HG02885 (cell line): ENCODE measurements around the gene HS3ST3B1.

ENCODE experiments used
- ATAC-seq: cut with Tn5 transposase; IDR thresholded peaks from one replicate; pipeline ENCODE4 v1.9.1; 2021; ENCODE audit warnings: mild to moderate bottlenecking; ENCODE audit not compliant: unreplicated experiment, poor library complexity

HS3ST3B1 gene

GRCh38 chr17:14302431-14303099, 1.7 kb downstream of the HS3ST3B1 start:
- peak; percentile 70 for ATAC-seq

DNA sequence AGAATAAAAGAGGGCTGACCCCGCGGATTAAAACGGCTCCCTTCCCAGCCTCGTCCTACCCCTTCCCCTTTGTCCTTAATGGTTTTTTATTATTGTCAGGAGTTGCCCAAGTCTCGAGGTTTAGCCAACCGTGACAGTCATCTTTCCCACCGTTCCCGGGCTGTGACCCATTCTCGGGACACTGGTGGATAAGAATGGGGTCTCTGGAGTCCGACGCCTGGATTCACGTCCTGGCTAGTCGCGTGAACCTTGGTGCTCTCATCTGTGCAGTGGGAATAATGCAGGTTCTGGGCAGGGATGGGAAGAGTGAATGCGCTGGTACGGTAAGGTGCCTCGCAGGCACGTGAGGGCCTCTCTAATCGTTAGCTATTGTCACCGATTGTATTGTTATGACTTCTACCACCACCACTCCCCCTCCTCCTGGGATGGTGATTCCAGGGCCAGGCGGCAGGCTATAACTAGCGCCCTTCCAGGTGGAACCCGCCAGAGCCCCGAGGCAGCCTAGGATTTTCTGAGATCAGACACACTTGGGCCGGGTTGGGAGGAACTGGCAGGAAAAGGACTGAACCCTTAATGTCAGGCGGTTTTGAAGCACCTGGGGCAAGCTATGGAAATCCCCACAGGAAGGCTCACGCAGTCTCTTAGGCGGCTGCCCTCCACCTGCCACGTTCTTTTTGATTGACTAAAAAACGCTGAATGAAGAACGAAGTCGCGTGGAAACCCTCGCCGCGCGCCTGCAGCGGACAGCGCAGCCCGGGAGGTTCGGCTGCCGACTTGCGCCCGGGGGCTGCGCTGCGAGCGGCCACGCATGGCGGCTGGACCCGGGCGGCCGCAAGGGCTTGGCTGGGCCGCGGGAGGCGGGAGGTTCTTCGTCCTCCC, 2.7 kb downstream of the HS3ST3B1 start:
- no peak for ATAC-seq

DNA sequence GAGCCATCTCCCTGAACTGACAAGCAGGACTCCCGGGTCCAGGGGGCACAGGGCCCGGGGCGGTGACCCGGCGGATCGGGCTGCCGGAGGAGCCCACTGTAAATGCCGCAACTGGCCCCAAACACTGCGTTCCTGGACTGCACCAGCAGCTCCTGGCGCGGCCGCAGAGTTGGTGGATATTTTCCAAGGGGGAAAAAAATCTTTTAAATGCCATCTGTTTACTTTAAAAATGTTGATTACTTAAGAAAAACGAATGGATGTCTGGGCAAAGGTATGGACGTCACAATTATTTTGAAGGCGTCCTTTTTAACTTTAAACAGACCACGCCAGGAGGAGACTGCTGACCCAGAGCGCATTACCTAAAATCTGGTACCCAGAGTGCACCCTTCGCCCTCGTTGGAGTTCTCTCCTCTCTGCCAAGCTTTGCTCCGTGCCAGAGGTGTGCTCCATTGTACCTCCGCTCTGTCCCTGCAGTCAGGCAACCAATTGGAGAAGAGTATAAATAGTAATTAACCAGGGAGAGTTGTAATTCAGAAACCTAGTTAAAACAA, 3.4 kb downstream of the HS3ST3B1 start:
- no peak for ATAC-seq

- ATAC-seq = no peak
These were observed 4.1 kb downstream of the HS3ST3B1 start for GRCh38 chr17:14304773-14305517.

GRCh38 chr17:14305785-14306496, 5.1 kb downstream of the HS3ST3B1 start:
- no peak for ATAC-seq

GRCh38 chr17:14306596-14306995, 5.7 kb downstream of the HS3ST3B1 start:
- ATAC-seq = no peak

- ATAC-seq = no peak
These were observed 6.7 kb downstream of the HS3ST3B1 start for GRCh38 chr17:14307560-14308024.

- ATAC-seq = no peak
These were observed 7.7 kb downstream of the HS3ST3B1 start for GRCh38 chr17:14308636-14308964.

GRCh38 chr17:14308965-14309879, 8.3 kb downstream of the HS3ST3B1 start:
- peak; percentile 93 for ATAC-seq

DNA sequence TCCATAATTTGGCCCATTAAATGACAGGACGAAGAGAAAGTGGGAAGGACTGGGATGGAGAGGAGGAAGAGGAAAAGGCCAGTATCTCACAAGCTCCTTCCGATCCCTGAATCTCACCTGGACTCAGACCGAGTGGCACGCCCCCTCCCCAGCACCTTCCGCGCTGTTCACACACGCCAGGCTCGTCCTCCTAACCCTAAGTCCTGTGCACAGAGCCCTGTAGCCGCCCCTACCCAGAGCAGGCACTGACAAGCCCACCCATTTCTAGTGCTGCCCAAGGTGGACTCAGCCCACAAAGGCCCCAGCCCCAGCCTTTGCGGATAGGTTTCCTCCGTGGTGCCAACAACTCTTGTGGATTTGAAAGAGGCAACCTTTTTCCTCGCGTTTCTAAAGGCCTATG, 9.2 kb downstream of the HS3ST3B1 start:
- no peak for ATAC-seq

GRCh38 chr17:14310605-14311004, 9.7 kb downstream of the HS3ST3B1 start:
- ATAC-seq = no peak

DNA sequence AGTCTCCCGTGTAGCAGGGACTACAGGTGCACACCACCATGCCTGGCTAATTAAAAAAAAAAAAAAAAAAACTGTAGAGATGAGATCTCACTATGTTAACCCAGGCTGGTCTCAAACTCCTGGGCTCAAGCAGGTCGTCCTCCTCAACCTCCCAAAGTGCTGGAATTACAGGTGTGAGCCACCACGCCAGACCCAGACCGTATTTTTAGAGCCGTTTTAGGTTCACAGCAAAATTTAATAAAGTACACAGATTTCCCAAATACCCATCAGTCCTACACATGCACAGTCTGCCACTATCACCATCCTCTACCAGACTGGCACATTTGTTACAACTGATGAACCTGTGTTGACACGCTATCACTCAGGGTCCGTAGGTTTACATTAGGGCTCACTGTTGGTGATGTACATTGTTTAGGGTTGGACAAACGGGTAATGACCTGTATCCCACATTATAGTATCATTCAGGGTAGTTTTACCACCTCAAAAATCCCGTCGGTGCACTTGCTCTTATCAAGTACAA, 10.4 kb downstream of the HS3ST3B1 start:
- ATAC-seq = no peak

- no peak for ATAC-seq
These were observed 11.1 kb downstream of the HS3ST3B1 start for GRCh38 chr17:14311981-14312380.

- ATAC-seq = no peak
These were observed 11.6 kb downstream of the HS3ST3B1 start for GRCh38 chr17:14312522-14312921.

DNA sequence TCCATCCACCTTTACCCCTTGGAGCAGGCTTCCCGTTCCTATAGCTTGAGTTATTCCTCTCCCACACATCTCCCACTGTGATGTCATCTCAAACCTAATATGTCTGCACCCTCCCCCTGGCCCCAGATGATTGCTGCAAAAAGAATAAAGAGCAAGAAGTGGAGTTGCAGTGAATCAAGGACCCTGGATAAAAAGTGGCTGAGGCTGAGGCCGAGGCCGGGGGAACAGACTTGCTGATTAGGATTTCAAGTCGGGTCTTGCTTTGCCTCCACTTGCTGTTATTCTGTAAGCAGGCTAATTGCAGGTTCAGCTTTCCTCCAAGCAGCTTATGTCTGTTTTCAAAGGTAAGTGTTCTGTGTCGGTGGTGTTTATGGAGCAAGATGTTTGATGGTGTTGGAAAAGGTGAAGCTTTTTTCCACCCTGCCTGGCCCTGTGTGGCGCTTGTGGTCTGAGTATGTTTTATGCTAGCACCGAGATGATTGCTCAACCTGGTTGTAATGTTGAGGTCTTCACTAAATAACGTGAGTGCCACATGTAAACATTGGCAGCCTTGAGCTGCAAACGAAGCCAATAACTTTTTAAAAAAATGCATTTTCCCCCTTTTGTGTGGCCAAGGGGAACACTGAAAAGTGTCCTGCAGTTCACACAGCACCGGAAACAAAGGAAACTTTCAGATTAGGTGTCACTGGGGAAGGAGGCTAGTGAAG, 15.4 kb downstream of the HS3ST3B1 start:
- no peak for ATAC-seq

- ATAC-seq = no peak
These were observed 16.5 kb downstream of the HS3ST3B1 start for GRCh38 chr17:14317383-14317782.

DNA sequence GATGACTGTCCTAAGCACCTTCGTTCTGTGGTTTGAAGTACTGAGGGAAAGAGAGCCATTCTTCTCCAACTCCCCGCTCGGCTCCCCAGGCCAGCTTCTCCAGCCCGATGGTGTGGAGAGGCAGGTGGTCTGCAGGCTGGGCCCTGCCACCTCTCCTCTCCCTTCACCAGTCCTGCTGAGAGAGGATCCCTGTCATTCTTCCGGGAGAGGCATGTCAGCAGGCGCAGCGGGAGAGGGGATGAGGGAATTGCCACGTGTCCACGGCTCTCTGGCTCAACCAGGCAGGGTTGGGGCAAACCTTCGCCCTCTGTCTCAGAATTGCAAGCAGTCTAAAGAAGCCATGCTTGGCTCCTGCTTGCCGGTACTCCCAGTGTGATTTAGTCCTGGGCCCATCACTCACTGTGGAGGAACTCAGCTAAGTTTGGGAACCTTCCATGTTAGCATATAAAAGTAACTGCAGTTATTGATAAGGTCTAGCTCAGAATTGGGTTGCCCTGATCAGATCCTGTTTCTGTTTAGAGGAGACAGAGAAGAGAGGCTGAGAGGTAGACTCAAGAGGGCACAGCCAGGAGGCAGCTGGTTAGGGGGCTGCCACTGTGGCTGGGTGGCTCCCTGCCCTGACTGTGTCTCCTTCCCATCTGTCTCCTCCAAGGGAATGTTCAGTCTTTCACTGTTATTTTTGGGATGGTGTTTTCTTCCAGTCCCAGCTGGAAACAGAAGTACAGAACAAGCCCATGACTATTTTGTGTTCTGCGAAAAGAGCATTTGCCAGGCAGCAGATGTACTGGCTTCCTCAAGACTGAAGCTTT, 17.4 kb downstream of the HS3ST3B1 start:
- no peak for ATAC-seq

DNA sequence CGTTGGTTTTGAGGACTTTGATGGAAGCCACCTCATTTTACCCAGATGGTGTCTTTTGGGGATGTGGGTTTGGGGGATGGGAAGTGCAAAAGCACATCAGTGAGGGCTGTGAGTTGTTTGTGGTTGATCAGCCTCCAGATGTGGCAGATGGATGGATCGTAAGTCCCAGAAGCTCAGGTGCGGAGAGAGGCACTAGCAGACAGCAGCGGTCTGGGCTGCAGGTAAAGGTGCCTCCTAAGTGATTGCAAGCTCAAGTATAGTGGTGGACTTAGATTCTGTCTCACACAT, 18.0 kb downstream of the HS3ST3B1 start:
- no peak for ATAC-seq
